A673 (cell line): Measurements from ENCODE around the gene ZNF274.

ENCODE experiments used
- CTCF ChIP-seq: fragments of 300-800, 200-600 bp; sonication (generic); conservative IDR thresholded peaks from 2 replicates; pipeline ENCODE4 v1.5.1; 2017; ENCODE audit warnings: low read depth, mild to moderate bottlenecking, antibody characterized with exemption, low read length, moderate library complexity, mixed read lengths
- EZH2 ChIP-seq: fragments of 200-600 bp; sonication (generic); IDR thresholded peaks from 2 replicates; pipeline ENCODE4 v1.6.1; 2017; ENCODE audit warnings: borderline replicate concordance, low read depth, mild to moderate bottlenecking, mixed read lengths, antibody characterized with exemption, low read length; ENCODE audit not compliant: poor library complexity, severe bottlenecking

GRCh38 chr19:58170860-58171259, 12.0 kb upstream of the ZNF274 start:
- no peak for TF ChIP-seq CTCF
- no peak for TF ChIP-seq EZH2
